ENCODE measurements around the gene ALPL. TPM values are rescaled to one million over a fixed set of nuclear protein-coding genes. Genes with fewer than 3 reads are reported as not detected.

ALPL gene
- polyA plus RNA-seq, 1 donor from 2014 or later, result 0.42 TPM

- Histone ChIP-seq H4K20me1 (ENCODE audit: insufficient read depth) (no peaks in the 10 kb centered on the region), H3K4me3 (ENCODE audit: low read length) (no peak overlapping the region), H3K27ac (ENCODE audit: low read length) (no peak overlapping the region), H3K9ac (ENCODE audit: low read length) (no peak overlapping the region), H3K4me2 (ENCODE audit: low read length) (no peak overlapping the region), H3K9me3 (ENCODE audit: low read length) (no peaks in the 10 kb centered on the region), H2AFZ (ENCODE audit: low read depth, low read length) (no peak overlapping the region), H3K27me3 (ENCODE audit: insufficient read depth, low read depth, low read length) (no peaks in the 10 kb centered on the region), H3K36me3 (ENCODE audit: insufficient read depth, low read length) (no peaks in the 10 kb centered on the region), H3K9me2 (ENCODE audit: insufficient read depth, low read length) (no peaks in the 10 kb centered on the region), H3K79me2 (replicated peaks; ENCODE audit: insufficient read depth, low read length) (no peaks in the 10 kb centered on the region), H3F3A (ENCODE audit: insufficient read depth, low read length, poor library complexity, severe bottlenecking) (no peaks in the 10 kb centered on the region)
- TF ChIP-seq EZH2 (IDR thresholded peaks at IDR 0.05; ENCODE audit: borderline replicate concordance, insufficient read depth, low read length, poor library complexity, severe bottlenecking) (no peak), TAF1 (IDR thresholded peaks at IDR 0.05; ENCODE audit: low read depth) (no peak), SMC3 (conservative IDR thresholded peaks at IDR 0.05; ENCODE audit: poor library complexity) (no peak), CTCF (IDR thresholded peaks at IDR 0.05; ENCODE audit: poor library complexity, severe bottlenecking) (no peak), RAD21 (conservative IDR thresholded peaks at IDR 0.05) (no peak), MXI1 (conservative IDR thresholded peaks at IDR 0.05; ENCODE audit: poor library complexity, severe bottlenecking) (no peak), REST (IDR thresholded peaks at IDR 0.05; ENCODE audit: borderline replicate concordance) (no peak), EP300 (conservative IDR thresholded peaks at IDR 0.05; ENCODE audit: poor library complexity, severe bottlenecking) (no peak), POLR2AphosphoS5 (IDR thresholded peaks at IDR 0.05) (no peak)
These were observed 12.5 kb downstream of the ALPL start for GRCh38 chr1:21521717-21522060.

- Histone ChIP-seq H3K79me2 (replicated peaks; ENCODE audit: insufficient read depth, low read length) (no peaks in the 10 kb centered on the region), H3F3A (ENCODE audit: insufficient read depth, low read length, poor library complexity, severe bottlenecking) (no peaks in the 10 kb centered on the region), H3K9me2 (ENCODE audit: insufficient read depth, low read length) (no peaks in the 10 kb centered on the region), H4K20me1 (ENCODE audit: insufficient read depth) (no peaks in the 10 kb centered on the region), H2AFZ (ENCODE audit: low read depth, low read length) (no peak overlapping the region), H3K9me3 (ENCODE audit: low read length) (no peaks in the 10 kb centered on the region), H3K4me2 (ENCODE audit: low read length) (no peak overlapping the region), H3K9ac (ENCODE audit: low read length) (no peak overlapping the region), H3K27ac (ENCODE audit: low read length) (no peak overlapping the region), H3K36me3 (ENCODE audit: insufficient read depth, low read length) (no peaks in the 10 kb centered on the region), H3K4me3 (ENCODE audit: low read length) (no peak overlapping the region), H3K27me3 (ENCODE audit: insufficient read depth, low read depth, low read length) (no peaks in the 10 kb centered on the region)
- TF ChIP-seq EP300 (conservative IDR thresholded peaks at IDR 0.05; ENCODE audit: poor library complexity, severe bottlenecking) (no peak), REST (IDR thresholded peaks at IDR 0.05; ENCODE audit: borderline replicate concordance) (no peak), SMC3 (conservative IDR thresholded peaks at IDR 0.05; ENCODE audit: poor library complexity) (no peak), CTCF (IDR thresholded peaks at IDR 0.05; ENCODE audit: poor library complexity, severe bottlenecking) (no peak), TAF1 (IDR thresholded peaks at IDR 0.05; ENCODE audit: low read depth) (no peak), POLR2AphosphoS5 (IDR thresholded peaks at IDR 0.05) (no peak), EZH2 (IDR thresholded peaks at IDR 0.05; ENCODE audit: borderline replicate concordance, insufficient read depth, low read length, poor library complexity, severe bottlenecking) (no peak), MXI1 (conservative IDR thresholded peaks at IDR 0.05; ENCODE audit: poor library complexity, severe bottlenecking) (no peak), RAD21 (conservative IDR thresholded peaks at IDR 0.05) (no peak)
These were observed 13.4 kb downstream of the ALPL start for GRCh38 chr1:21522525-21523038.

All from neural cell (in vitro differentiated cells).